ENCODE results near the gene PEX11G. TPM values are rescaled to one million over a fixed set of nuclear protein-coding genes. Genes with fewer than 3 reads are reported as not detected.

Gene PEX11G
- total and polyA plus RNA-seq, 2 of the 8 experiments (the other 6 are each of a cell fraction or from before 2014, with no cell fraction given): 2.1 to 4.3 TPM

DNA sequence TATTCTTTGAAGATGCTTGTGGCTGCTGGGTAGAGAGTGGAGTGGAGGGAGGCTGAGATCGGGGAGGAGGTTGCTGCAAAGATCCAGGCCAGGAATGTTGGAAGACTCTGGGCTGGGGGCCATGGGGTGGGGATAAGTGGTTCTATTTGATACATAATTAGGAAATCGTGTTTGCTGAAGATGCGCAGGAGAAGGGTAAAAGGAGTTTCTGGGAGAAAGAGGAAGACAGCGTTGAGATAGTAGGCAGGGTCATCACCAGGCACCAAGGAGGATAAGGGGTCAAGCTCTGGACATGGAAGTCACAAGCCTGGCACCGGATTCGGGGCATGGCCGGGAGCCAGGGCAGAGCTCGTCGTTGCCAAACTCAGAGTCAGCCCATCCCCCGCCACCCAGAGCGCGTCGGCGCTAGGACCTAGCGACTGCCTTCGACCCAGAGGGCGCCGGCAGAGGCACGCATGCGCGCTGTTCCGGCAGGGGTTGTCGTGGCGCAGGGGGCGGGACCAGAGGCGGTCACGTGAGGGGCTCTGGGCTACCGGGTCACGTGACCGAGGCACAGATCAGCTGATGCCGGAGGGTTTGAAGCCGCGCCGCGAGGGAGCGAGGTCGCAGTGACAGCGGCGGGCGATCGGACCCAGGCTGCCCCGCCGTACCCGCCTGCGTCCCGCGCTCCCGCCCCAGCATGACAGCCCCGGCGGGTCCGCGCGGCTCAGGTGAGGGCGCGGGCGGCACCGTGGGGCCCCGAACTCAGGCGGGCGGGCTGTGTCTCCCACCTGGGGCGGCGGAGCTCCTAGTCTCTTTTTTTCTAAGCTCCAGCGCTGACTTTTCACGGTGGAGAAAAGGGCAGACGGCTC, 33.5 kb upstream of the PEX11G start, which contains the start of gene MCOLN1 (continued):
- TF ChIP-seq NRF1 (IDR thresholded peaks at IDR 0.05; ENCODE audit: low read depth, low read length) (peak; percentile 83), JUND (IDR thresholded peaks at IDR 0.05; ENCODE audit: low read length) (no peak), YY1 (IDR thresholded peaks at IDR 0.05; ENCODE audit: low read depth, low read length) (peak; percentile 59; the same call in 1 of the 2 replicates), TBP (IDR thresholded peaks at IDR 0.05; ENCODE audit: low read depth, low read length) (peak; percentile 55; the same call in 1 of the 2 replicates), SP2 (IDR thresholded peaks at IDR 0.05; ENCODE audit: low read length) (no peak), ZNF274 (IDR thresholded peaks at IDR 0.05; ENCODE audit: borderline replicate concordance, extremely low read depth, low read length) (no peak), HDAC6 (IDR thresholded peaks at IDR 0.05; ENCODE audit: low read depth, low read length) (no peak), NANOG (IDR thresholded peaks at IDR 0.05; ENCODE audit: insufficient read depth, low read depth, low read length, poor library complexity, severe bottlenecking) (peak; percentile 37), BCL11A (IDR thresholded peaks at IDR 0.05; ENCODE audit: low read depth in 2 of 2, low read length in 2 of 2) (no peak), EGR1 (IDR thresholded peaks at IDR 0.05; ENCODE audit: borderline replicate concordance, low read depth, low read length) (peak; percentile 81), JUN (IDR thresholded peaks at IDR 0.05; ENCODE audit: low read depth, low read length) (no peak), RNF2 (IDR thresholded peaks at IDR 0.05; ENCODE audit: borderline replicate concordance, low read depth, low read length, missing control alignments, poor library complexity, severe bottlenecking) (no peak), POU5F1 (IDR thresholded peaks at IDR 0.05; ENCODE audit: low read depth, low read length) (no peak), HDAC2 (IDR thresholded peaks at IDR 0.05; ENCODE audit: borderline replicate concordance in 1 of 2, low read depth in 2 of 2, low read length in 2 of 2) (peak; percentile 62 to 89; a peak in 3 of 4 replicates), POLR2AphosphoS5 (IDR thresholded peaks at IDR 0.05; ENCODE audit: low read depth, low read length) (0 out of 2 replicates have a peak, but pooled peaks have one; percentile 51), KDM5A (IDR thresholded peaks at IDR 0.05; ENCODE audit: low read length) (peak; percentile 76; the same call in 1 of the 2 replicates), CHD2 (IDR thresholded peaks at IDR 0.05; ENCODE audit: low read length) (peak; percentile 90), SAP30 (IDR thresholded peaks at IDR 0.05; ENCODE audit: insufficient read depth, insufficient replicate concordance, low read length) (peak; percentile 26)
- TF ChIP-seq, protein P1, sequence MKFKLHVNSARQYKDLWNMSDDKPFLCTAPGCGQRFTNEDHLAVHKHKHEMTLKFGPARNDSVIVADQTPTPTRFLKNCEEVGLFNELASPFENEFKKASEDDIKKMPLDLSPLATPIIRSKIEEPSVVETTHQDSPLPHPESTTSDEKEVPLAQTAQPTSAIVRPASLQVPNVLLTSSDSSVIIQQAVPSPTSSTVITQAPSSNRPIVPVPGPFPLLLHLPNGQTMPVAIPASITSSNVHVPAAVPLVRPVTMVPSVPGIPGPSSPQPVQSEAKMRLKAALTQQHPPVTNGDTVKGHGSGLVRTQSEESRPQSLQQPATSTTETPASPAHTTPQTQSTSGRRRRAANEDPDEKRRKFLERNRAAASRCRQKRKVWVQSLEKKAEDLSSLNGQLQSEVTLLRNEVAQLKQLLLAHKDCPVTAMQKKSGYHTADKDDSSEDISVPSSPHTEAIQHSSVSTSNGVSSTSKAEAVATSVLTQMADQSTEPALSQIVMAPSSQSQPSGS (IDR thresholded peaks at IDR 0.05; ENCODE audit: low read length): no peak
